ENCODE data around the gene SLC25A26. TPM values are rescaled to one million over a fixed set of nuclear protein-coding genes. Genes with fewer than 3 reads are reported as not detected.

Gene SLC25A26
- total RNA-seq, 4 donors from 2014 or later, result 13.3 to 29.1 (median 22.8) TPM

DNA sequence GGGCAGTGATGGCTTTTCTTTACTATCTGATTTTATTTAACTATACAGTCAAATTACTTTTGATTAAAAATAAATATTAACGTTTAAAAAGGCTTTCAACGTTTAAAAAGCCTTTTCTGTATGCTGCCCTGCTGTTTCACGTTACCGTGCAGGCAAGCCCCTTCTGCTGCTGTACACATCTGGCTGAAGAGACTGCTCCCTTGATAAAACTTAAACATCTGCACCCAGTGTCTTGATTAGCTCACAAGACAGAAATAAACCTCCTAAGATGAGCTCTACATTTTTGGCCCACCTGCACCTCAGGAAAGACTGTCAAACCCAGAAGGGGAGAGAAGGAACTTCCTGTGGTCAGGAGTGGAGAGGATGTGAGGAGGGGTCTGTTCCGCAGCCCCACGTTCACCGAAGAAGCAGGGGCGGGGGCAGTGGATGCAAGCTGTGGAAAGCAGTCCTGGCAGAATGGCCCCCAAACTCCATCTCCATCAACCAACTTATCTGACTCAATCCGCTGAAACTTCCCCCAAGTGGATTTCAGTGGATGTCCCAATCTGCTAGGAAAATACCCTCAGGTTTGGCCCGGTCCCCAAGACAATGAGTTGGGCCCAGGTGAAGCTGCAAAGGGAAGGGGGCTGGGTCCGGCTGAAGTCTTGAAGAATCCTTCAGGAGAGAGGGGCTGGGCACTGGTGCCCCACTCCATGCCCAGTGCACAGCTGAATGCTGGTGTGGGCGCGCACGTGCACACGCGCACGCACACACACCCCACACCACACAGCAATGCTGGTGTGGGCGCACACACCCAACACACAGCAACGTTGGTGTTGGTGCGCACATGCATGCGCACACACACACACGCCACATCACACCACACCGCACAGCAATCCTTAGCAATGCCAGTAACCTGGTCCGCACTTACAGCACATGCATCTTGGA lies 191.4 kb downstream of the SLC25A26 start:
- no peaks in the 10 kb centered on the region for H3K9me3 ChIP-seq
- H3K4me3 ChIP-seq, result no peak overlapping the region
- H3K4me1 ChIP-seq, result peaks cover 13% of the 10 kb centered on the region
- H3K27ac ChIP-seq, result no peak overlapping the region
- no peak for DNase-seq (ENCODE audit: low spot score in 2 of 2)
- no peaks in the 10 kb centered on the region for H3K27me3 ChIP-seq
- whole genome bisulfite sequencing, result 77% methylated on average over 8 of the region's 24 CpGs
- H3K36me3 ChIP-seq, result peaks cover 62% of the 10 kb centered on the region
- no peak for TF ChIP-seq POLR2A (IDR thresholded peaks at IDR 0.05)
- no peak for TF ChIP-seq EP300 (IDR thresholded peaks at IDR 0.05)
- TF ChIP-seq, protein P1, sequence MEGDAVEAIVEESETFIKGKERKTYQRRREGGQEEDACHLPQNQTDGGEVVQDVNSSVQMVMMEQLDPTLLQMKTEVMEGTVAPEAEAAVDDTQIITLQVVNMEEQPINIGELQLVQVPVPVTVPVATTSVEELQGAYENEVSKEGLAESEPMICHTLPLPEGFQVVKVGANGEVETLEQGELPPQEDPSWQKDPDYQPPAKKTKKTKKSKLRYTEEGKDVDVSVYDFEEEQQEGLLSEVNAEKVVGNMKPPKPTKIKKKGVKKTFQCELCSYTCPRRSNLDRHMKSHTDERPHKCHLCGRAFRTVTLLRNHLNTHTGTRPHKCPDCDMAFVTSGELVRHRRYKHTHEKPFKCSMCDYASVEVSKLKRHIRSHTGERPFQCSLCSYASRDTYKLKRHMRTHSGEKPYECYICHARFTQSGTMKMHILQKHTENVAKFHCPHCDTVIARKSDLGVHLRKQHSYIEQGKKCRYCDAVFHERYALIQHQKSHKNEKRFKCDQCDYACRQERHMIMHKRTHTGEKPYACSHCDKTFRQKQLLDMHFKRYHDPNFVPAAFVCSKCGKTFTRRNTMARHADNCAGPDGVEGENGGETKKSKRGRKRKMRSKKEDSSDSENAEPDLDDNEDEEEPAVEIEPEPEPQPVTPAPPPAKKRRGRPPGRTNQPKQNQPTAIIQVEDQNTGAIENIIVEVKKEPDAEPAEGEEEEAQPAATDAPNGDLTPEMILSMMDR (IDR thresholded peaks at IDR 0.05), result no peak
- no peak for TF ChIP-seq POLR2AphosphoS5 (IDR thresholded peaks at IDR 0.05)

DNA sequence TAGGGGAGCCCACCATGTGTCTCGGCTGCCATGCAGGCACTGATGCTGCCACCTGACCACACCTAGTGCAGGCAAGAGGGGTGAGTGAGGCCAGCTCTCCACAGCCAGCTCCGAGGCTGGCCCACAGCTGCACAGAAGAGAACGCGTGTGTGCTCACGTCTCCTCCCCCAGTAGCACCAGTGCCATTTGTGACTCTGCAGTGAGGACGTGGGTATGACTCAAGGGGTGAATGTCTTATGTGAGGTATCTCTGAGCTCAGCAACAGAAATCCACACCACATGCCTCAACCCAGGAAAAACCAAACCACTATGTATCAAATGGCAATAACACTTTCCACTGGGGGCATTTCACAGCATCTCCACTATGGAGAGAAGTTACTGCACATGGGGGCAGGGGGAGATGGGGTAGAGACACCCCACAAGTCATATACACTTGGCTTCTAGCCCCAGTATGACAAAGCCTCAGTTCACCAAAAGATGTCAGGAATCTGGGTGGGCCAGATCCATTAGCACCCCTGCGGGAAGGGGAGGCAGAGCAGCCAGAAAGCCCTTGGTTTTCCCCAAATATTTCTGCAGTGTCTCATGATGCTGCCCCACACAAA lies 192.4 kb downstream of the SLC25A26 start:
- H3K36me3 ChIP-seq, result peaks cover 62% of the 10 kb centered on the region
- H3K27ac ChIP-seq, result no peak overlapping the region
- H3K4me3 ChIP-seq, result no peak overlapping the region
- H3K4me1 ChIP-seq, result peaks cover 12% of the 10 kb centered on the region
- 72% methylated on average over 6 of the region's 7 CpGs for WGBS
- TF ChIP-seq POLR2A (IDR thresholded peaks at IDR 0.05), result no peak
- no peak for TF ChIP-seq POLR2AphosphoS5 (IDR thresholded peaks at IDR 0.05)
- TF ChIP-seq EP300 (IDR thresholded peaks at IDR 0.05), result no peak
- TF ChIP-seq, protein P1 (IDR thresholded peaks at IDR 0.05), result no peak
- H3K9me3 ChIP-seq, result no peaks in the 10 kb centered on the region
- DNase-seq (ENCODE audit: low spot score in 2 of 2), result peak in 1 of 2 donors; percentile 26
- H3K27me3 ChIP-seq, result no peaks in the 10 kb centered on the region

- DNase-seq (ENCODE audit: low spot score in 2 of 2), result peak in 1 of 2 donors; percentile 9
- WGBS, result 85% methylated on average over 5 of the region's 5 CpGs
- Histone ChIP-seq H3K4me3 (no peak overlapping the region), H3K36me3 (peaks cover 54% of the 10 kb centered on the region), H3K27ac (no peak overlapping the region), H3K9me3 (no peaks in the 10 kb centered on the region), H3K27me3 (no peaks in the 10 kb centered on the region), H3K4me1 (peaks cover 6% of the 10 kb centered on the region)
- no peak for TF ChIP-seq EP300 (IDR thresholded peaks at IDR 0.05)
- TF ChIP-seq POLR2AphosphoS5 (IDR thresholded peaks at IDR 0.05), result no peak
- no peak for TF ChIP-seq POLR2A (IDR thresholded peaks at IDR 0.05)
- TF ChIP-seq, protein P1 (IDR thresholded peaks at IDR 0.05), result no peak
Observed at GRCh38 chr3:66414846-66415245, 194.0 kb downstream of the SLC25A26 start.

DNA sequence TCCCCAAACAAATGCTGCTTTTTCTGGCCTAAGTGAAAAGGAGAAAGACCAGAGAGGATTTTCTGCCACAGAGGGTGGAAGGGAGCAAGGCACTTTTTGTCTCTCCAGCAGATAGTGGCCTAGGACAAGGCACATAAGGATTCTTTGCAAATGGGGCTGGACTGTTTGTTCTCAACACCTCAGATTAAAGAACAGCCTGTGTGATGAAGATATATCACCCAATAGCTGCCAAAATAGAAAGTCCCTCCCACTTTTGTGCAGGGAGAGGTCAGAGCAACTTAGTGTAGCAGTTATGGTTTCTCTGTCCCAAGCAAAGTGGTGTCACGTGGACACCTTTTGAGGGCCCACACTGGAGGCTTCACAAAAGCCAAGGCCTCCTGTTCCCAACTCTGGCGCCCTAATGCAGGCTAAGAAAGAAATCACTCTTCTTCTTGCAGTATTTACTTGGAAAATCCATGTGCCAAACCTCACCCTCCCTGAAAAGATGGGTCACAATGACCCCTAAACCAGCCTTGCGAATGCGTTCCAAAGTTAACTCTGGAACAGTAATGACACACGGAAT lies 195.1 kb downstream of the SLC25A26 start:
- Histone ChIP-seq H3K4me1 (peaks cover 6% of the 10 kb centered on the region), H3K4me3 (no peak overlapping the region), H3K27me3 (no peaks in the 10 kb centered on the region), H3K9me3 (no peaks in the 10 kb centered on the region), H3K27ac (no peak overlapping the region), H3K36me3 (peaks cover 43% of the 10 kb centered on the region)
- 63% methylated on average over 5 of the region's 5 CpGs for WGBS
- DNase-seq (ENCODE audit: low spot score in 2 of 2), result peak in 1 of 2 donors; percentile 9
- no peak for TF ChIP-seq POLR2A (IDR thresholded peaks at IDR 0.05)
- TF ChIP-seq EP300 (IDR thresholded peaks at IDR 0.05), result no peak
- TF ChIP-seq, protein P1 (IDR thresholded peaks at IDR 0.05), result no peak
- TF ChIP-seq POLR2AphosphoS5 (IDR thresholded peaks at IDR 0.05), result no peak
